ENCODE data around the gene LAYN. TPM values are rescaled to one million over a fixed set of nuclear protein-coding genes. Genes with fewer than 3 reads are reported as not detected.

LAYN gene
- total and polyA plus RNA-seq, 9 of the 15 experiments (the other 6 are each of a cell fraction or from before 2014, with no cell fraction given): not detected

DNA sequence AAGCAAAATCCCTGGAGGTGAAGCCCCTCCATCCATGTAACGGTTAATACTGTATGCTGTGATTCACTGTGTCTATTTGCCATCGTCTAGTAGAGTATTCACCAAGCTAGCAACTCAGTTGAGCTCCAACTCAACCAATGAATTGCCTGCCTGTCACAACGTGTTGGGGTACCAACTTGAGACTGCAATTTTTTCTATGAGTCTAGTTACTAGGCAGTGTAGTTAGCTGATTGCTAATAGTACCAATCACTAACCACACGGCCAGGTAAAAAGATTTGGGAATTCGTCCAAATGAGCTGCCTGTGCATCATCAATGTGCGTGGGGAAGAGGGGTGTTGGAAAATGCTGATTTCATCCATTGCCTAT is 27.3 kb upstream of the LAYN start:
- Histone ChIP-seq H3K27ac (ENCODE audit: extremely low read depth, low read depth, low read length) (no peak overlapping the region), H3K4me1 (replicated peaks in 1 of 2; ENCODE audit: control insufficient read depth in 2 of 2, insufficient read depth in 2 of 2, low read length in 2 of 2) (peaks cover 0 to 9% of the 10 kb centered on the region in 2 experiments; a peak in 3 of 5 replicates), H3K9me3 (replicated peaks; ENCODE audit: control insufficient read depth, insufficient read depth, low read depth, low read length) (no peaks in the 10 kb centered on the region), H2AFZ (ENCODE audit: low read depth, low read length) (no peak overlapping the region), H4K20me1 (replicated peaks; ENCODE audit: control insufficient read depth, insufficient read depth, low read length) (no peaks in the 10 kb centered on the region), H3K4me2 (ENCODE audit: insufficient read depth, low read length) (no peak overlapping the region; the same call in 1 of the 2 replicates), H3K9me1 (ENCODE audit: control insufficient read depth, insufficient read depth, low read length) (no peaks in the 10 kb centered on the region), H3K4me3 (no peak overlapping the region), H3K36me3 (ENCODE audit: control insufficient read depth, insufficient read depth, low read length) (no peaks in the 10 kb centered on the region), H3K27me3 (ENCODE audit: control insufficient read depth in 2 of 2, insufficient read depth in 2 of 2, low read length in 2 of 2) (peaks cover 11 to 15% of the 10 kb centered on the region in 2 experiments; a peak in 4 of 5 replicates), H3K79me2 (ENCODE audit: control insufficient read depth, insufficient read depth, low read length) (no peaks in the 10 kb centered on the region), H3K9ac (ENCODE audit: insufficient read depth in 1 of 2, low read depth in 2 of 2, low read length in 2 of 2) (no peak overlapping the region)
- BruUV-seq (replicated peaks): no TSS peak
- no peak for FAIRE-seq
- TF ChIP-seq POLR2H (tag; IDR thresholded peaks at IDR 0.05; ENCODE audit: low read depth): no peak
- no peak for TF ChIP-seq ARID2 (IDR thresholded peaks at IDR 0.05)
- no peak for TF ChIP-seq KLF10 (CRISPR knock-in tag; IDR thresholded peaks at IDR 0.05)
- intact Hi-C loops (cut with micrococcal nuclease) (no loop called here), in situ Hi-C loops (cut with MboI) (no loop called here)
- CTCF ChIA-PET (ENCODE audit: low intra/inter-chr PET ratio): no interaction called here
- WGBS (ENCODE audit: insufficient coverage, low coverage, missing lambda C conversion rate): 2% methylated on average over 6 of the region's 6 CpGs
- no peak; the same call in 2 of the 3 replicates for ATAC-seq
- POLR2A ChIA-PET: no interaction called here
- no peak for DNase-seq (ENCODE audit: extremely low read depth in 1 of 4, low spot score in 3 of 4)

DNA sequence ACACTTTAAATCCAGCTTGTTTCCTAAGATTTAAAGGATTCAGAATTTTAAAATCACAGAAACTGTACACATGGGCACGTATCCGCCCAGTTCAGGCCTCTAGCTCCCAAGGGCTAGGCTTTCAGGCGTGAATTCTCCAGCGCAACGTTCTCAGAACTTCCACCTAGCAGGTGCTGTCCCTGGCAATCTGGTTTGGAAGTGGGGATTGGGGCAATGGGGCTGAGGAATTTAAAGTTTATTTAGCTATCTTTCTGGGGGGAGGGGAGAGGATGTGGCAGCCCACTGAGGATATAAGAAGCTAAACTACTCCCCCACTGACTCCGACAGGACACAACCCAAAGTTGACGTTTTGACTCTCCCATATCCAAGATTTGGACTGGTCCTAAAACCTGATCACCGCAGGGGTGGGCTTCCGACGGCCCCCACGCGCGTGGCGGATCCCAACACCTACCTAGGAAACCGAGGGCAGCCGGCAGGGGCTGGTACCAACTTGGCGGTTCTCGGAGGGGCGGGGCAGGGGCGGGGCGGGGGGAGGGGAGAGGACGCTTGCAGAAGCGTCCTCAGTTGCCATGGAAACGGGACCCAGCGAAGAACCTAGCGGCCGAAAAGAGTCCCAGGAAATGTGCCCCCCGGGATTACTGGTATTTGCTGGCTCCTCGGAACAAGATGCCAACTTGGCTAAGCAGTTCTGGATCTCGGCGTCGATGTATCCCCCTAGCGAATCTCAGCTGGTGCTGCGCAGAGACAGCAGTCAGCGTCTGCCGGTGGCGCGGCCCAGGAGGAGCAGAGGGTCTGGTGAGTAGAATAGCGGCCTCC is 26.1 kb upstream of the LAYN start, which contains the start of gene HOATZ:
Gene HOATZ (plus strand): TSS at position 563 of the 816 bp plus-strand sequence. CDS start 7 bp downstream, at position 570.
- ChIA-PET CTCF (ENCODE audit: low intra/inter-chr PET ratio) (no interaction called here), POLR2A (no interaction called here)
- Histone ChIP-seq H3K4me3 (no peak within 1 kb of the TSS), H3K4me1 (replicated peaks in 1 of 2; ENCODE audit: control insufficient read depth in 2 of 2, insufficient read depth in 2 of 2, low read length in 2 of 2) (peaks cover 0 to 9% of the 10 kb centered on the region in 2 experiments; a peak in 3 of 5 replicates), H3K4me2 (ENCODE audit: insufficient read depth, low read length) (no peak within 1 kb of the TSS), H3K9me1 (ENCODE audit: control insufficient read depth, insufficient read depth, low read length) (no peaks in the 10 kb centered on the region), H3K9ac (ENCODE audit: insufficient read depth in 1 of 2, low read depth in 2 of 2, low read length in 2 of 2) (0 out of 4 replicates have a peak within 1 kb of the TSS, but pooled peaks of 1 of the 2 experiments have one; percentile 10), H3K9me3 (replicated peaks; ENCODE audit: control insufficient read depth, insufficient read depth, low read depth, low read length) (no peaks in the 10 kb centered on the region), H4K20me1 (replicated peaks; ENCODE audit: control insufficient read depth, insufficient read depth, low read length) (no peaks in the 10 kb centered on the region), H2AFZ (ENCODE audit: low read depth, low read length) (no peak within 1 kb of the TSS), H3K36me3 (ENCODE audit: control insufficient read depth, insufficient read depth, low read length) (no peaks in the 10 kb centered on the region), H3K27ac (ENCODE audit: extremely low read depth, low read depth, low read length) (no peak within 1 kb of the TSS), H3K27me3 (ENCODE audit: control insufficient read depth in 2 of 2, insufficient read depth in 2 of 2, low read length in 2 of 2) (peaks cover 11 to 15% of the 10 kb centered on the region in 2 experiments; a peak in 4 of 5 replicates), H3K79me2 (ENCODE audit: control insufficient read depth, insufficient read depth, low read length) (no peaks in the 10 kb centered on the region)
- FAIRE-seq (no peak), DNase-seq (ENCODE audit: extremely low read depth in 1 of 4, low spot score in 3 of 4) (peak; percentile 14 to 32 (median 20)), ATAC-seq (peak; percentile 70)
- in situ Hi-C loops (cut with MboI) (no loop called here), intact Hi-C loops (cut with micrococcal nuclease) (no loop called here)
- TF ChIP-seq VEZF1 (CRISPR knock-in tag; IDR thresholded peaks at IDR 0.05) (0 out of 2 replicates have a peak, but pooled peaks have one; percentile 23), RFX1 (IDR thresholded peaks at IDR 0.05) (peak; percentile 88), MTA1 (IDR thresholded peaks at IDR 0.05; ENCODE audit: borderline replicate concordance) (no peak), PKNOX1 (IDR thresholded peaks at IDR 0.05) (peak; percentile 36), ZNF24 (IDR thresholded peaks at IDR 0.05) (no peak)
- BruUV-seq (replicated peaks): no TSS peak
- 16% methylated on average over 24 of the region's 39 CpGs for WGBS (ENCODE audit: insufficient coverage, low coverage, missing lambda C conversion rate)

Measured in K562 (cell line).